NCI-H2029 treated with DMSO at 0.1 percent for 48 hours (cell line): Measurements from ENCODE around the gene DHRSX.
"Not testable (repeated sequence)": the region's sequence is repeated elsewhere in the genome, so short reads cannot be mapped to it uniquely, and the experiment has no call there.

Experiments used
- DNase-seq: peaks from one replicate; lab custom pipeline; 2025; lab: John Stamatoyannopoulos, UW

The DHRSX gene

GRCh38 chrX:2500803-2501558 is at the start of gene DHRSX, which contains the start of gene ZBED1:
TSS of gene DHRSX (minus strand) at chrX:2500976. CDS start at chrX:2500925, 51 bp downstream.
TSS of gene ZBED1 (minus strand) at chrX:2500976. CDS start at chrX:2490719, 10,257 bp downstream.
- no peak for DNase-seq

GRCh38 chrX:2549876-2550275 is 49.1 kb upstream of the DHRSX start:
- DNase-seq, result peak; percentile 73

- no peak for DNase-seq
Observed at GRCh38 chrX:2548711-2549423, 48.1 kb upstream of the DHRSX start.

- no peak for DNase-seq
Observed at GRCh38 chrX:2547736-2548135, 47.0 kb upstream of the DHRSX start.

- DNase-seq, result no peak
Observed at GRCh38 chrX:2546496-2546895, 45.7 kb upstream of the DHRSX start.

GRCh38 chrX:2545144-2545543 is 44.4 kb upstream of the DHRSX start:
- no peak for DNase-seq

- no peak for DNase-seq
Observed at GRCh38 chrX:2542826-2543521, 42.2 kb upstream of the DHRSX start.

GRCh38 chrX:2541603-2542002 is 40.8 kb upstream of the DHRSX start:
- DNase-seq, result no peak

GRCh38 chrX:2540426-2540947 is 39.7 kb upstream of the DHRSX start:
- DNase-seq, result no peak

GRCh38 chrX:2539586-2539985 is 38.8 kb upstream of the DHRSX start:
- no peak for DNase-seq

GRCh38 chrX:2538031-2538757 is 37.4 kb upstream of the DHRSX start:
- DNase-seq, result no peak

- no peak for DNase-seq
Observed at GRCh38 chrX:2536974-2537373, 36.2 kb upstream of the DHRSX start.

GRCh38 chrX:2536141-2536540 is 35.4 kb upstream of the DHRSX start:
- DNase-seq, result no peak

- not testable (repeated sequence) for DNase-seq
Observed at GRCh38 chrX:2534261-2535021, 33.7 kb upstream of the DHRSX start.

- no peak for DNase-seq
Observed at GRCh38 chrX:2533424-2533823, 32.6 kb upstream of the DHRSX start.

GRCh38 chrX:2526390-2526789 is 25.6 kb upstream of the DHRSX start:
- no peak for DNase-seq

- no peak for DNase-seq
Observed at GRCh38 chrX:2523911-2524310, 23.1 kb upstream of the DHRSX start.

GRCh38 chrX:2521927-2522386 is 21.2 kb upstream of the DHRSX start:
- DNase-seq, result no peak

- DNase-seq, result no peak
Observed at GRCh38 chrX:2521092-2521926, 20.5 kb upstream of the DHRSX start.

- no peak for DNase-seq
Observed at GRCh38 chrX:2520539-2520938, 19.8 kb upstream of the DHRSX start.
